Colonic mucosa (tissue), 4 donors: Measurements from ENCODE around the gene ADA. TPM values are rescaled to one million over a fixed set of nuclear protein-coding genes. Genes with fewer than 3 reads are reported as not detected.

Source experiments
- DNase-seq: peaks from one replicate; pipeline ENCODE4 v3.0.0-alpha.2; 2020
- H3K27ac ChIP-seq: fragments of 200-600 bp; one replicate; pipeline ENCODE4 v1.8.0; 2021
- H3K27me3 ChIP-seq: fragments of 200-600 bp; one replicate; pipeline ENCODE4 v1.8.0; 2021
- H3K36me3 ChIP-seq: fragments of 200-600 bp; one replicate; pipeline ENCODE4 v1.8.0; 2021
- H3K4me1 ChIP-seq: fragments of 200-600 bp; one replicate; pipeline ENCODE4 v1.8.0; 2021; ENCODE audit warnings: mild to moderate bottlenecking
- H3K4me3 ChIP-seq: fragments of 200-600 bp; one replicate; pipeline ENCODE4 v1.8.0; 2021
- H3K9ac ChIP-seq, 2 donors: one replicate each; pipeline ENCODE4 v1.7.0; 2013; ENCODE audit warnings: control low read depth in 2 of 2, low read depth in 2 of 2, low read length in 2 of 2
- H3K9me3 ChIP-seq: fragments of 200-600 bp; one replicate; pipeline ENCODE4 v1.8.0; 2021
- intact Hi-C: fragments of 100-400 bp; cut with DNase I; formaldehyde crosslinking; loops from one replicate; pipeline ENCODE4 v1.14.1; 2022
- total RNA-seq, 2 donors: library from RNA; stranded (reverse); fragmentation: NEBNext Ultra II Directional in 1 of 2; extraction: Animal tissue kit (Norgen Biotek cat#: 25700) in 1 of 2; gene quantifications; one replicate each; pipeline ENCODE4 v1.2.1, GENCODE V29; 2021
- TF ChIP-seq, protein P1 (sequence below): fragments of 200-600 bp; IDR thresholded peaks from one replicate; pipeline ENCODE4 v1.8.0; 2022; ENCODE audit warnings: antibody characterized with exemption, mild to moderate bottlenecking
- donor health status: healthy.
- donor health status: DM: no; HTN: no; CAD: no.
- donor health status: DM: no; HTN: no; CAD: no.

The ADA gene
- total RNA-seq, 2 donors from 2014 or later = 2.4 to 4.5 TPM

DNA sequence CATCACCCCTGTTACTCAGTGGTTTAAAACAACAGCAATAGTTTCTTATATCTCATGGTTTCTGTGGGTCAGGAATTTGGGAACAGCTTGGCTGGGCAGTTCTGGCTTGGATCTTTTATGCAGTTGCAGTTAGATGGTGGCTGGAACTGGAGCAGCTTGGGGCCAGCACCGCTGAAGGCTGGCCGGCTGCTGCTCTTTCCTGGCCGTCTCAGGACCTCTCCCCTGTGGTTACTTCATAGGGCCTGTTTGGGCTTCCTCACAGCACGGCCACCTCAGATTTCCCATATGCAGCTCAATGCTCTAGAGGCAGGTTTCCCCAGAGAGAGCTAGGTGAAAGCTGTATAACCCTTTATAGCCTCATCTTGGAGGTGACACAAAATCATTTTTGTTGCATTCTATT is 53.6 kb downstream of the ADA start:
- DNase-seq = no peak
- no peaks in the 10 kb centered on the region for H3K36me3 ChIP-seq
- no peaks in the 10 kb centered on the region for H3K9me3 ChIP-seq
- H3K4me1 ChIP-seq = peaks cover 5% of the 10 kb centered on the region
- TF ChIP-seq, protein P1, sequence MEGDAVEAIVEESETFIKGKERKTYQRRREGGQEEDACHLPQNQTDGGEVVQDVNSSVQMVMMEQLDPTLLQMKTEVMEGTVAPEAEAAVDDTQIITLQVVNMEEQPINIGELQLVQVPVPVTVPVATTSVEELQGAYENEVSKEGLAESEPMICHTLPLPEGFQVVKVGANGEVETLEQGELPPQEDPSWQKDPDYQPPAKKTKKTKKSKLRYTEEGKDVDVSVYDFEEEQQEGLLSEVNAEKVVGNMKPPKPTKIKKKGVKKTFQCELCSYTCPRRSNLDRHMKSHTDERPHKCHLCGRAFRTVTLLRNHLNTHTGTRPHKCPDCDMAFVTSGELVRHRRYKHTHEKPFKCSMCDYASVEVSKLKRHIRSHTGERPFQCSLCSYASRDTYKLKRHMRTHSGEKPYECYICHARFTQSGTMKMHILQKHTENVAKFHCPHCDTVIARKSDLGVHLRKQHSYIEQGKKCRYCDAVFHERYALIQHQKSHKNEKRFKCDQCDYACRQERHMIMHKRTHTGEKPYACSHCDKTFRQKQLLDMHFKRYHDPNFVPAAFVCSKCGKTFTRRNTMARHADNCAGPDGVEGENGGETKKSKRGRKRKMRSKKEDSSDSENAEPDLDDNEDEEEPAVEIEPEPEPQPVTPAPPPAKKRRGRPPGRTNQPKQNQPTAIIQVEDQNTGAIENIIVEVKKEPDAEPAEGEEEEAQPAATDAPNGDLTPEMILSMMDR = no peak
- H3K27me3 ChIP-seq = no peaks in the 10 kb centered on the region
- H3K9ac ChIP-seq = peak overlapping the region in 1 of 2 donors; percentile 19
- intact Hi-C loops = no loop called here
- H3K27ac ChIP-seq = peak overlapping the region; percentile 42
- H3K4me3 ChIP-seq = no peak overlapping the region

DNA sequence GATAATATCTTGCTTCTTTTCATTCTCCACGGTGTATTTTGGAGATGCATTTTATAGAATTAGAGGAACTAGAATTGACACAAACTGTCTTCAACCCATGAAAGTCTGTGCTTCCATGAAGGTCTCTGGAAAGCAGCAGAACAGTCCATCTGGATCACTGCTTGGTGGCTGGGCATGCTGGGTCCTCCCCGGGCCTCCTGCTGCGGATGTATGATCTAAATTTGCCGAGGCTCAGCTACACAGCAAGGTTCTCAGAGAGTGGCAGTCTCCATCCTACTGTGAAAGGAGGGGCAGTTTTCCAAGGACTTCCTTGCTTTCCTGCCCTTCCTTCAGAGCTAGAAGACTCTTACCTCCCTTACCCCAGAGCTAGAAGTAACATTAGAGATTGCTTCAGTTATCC is 54.0 kb downstream of the ADA start:
- no peaks in the 10 kb centered on the region for H3K27me3 ChIP-seq
- no peak overlapping the region for H3K4me3 ChIP-seq
- H3K4me1 ChIP-seq = peaks cover 5% of the 10 kb centered on the region
- no peaks in the 10 kb centered on the region for H3K9me3 ChIP-seq
- H3K27ac ChIP-seq = peak overlapping the region; percentile 42
- TF ChIP-seq, protein P1 = no peak
- no peak for DNase-seq
- H3K36me3 ChIP-seq = no peaks in the 10 kb centered on the region
- peak overlapping the region in 1 of 2 donors; percentile 19 for H3K9ac ChIP-seq
- intact Hi-C loops = no loop called here

DNA sequence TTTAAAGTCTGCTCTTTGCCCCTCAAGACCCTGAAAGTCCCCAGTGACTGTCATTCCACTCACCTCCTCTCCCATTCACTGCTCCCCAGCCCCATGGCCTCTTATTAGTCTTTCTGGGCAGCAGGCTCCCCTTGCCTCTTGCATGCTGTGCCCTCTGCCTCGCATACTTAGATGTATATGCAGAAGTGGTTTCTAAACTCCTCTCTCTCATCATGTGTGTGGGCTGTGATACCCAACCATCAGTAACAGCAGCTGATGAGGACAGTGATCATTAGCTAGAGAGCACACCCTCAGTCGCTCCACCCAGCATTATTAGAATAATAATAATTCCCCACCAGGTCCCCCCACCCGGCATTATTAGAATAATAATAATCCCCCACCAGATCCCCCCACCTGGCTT is 54.6 kb downstream of the ADA start:
- H3K4me3 ChIP-seq = no peak overlapping the region
- no peaks in the 10 kb centered on the region for H3K36me3 ChIP-seq
- intact Hi-C loops = no loop called here
- no peaks in the 10 kb centered on the region for H3K9me3 ChIP-seq
- no peaks in the 10 kb centered on the region for H3K27me3 ChIP-seq
- H3K4me1 ChIP-seq = peaks cover 5% of the 10 kb centered on the region
- H3K27ac ChIP-seq = no peak overlapping the region
- no peak overlapping the region for H3K9ac ChIP-seq
- no peak for DNase-seq
- TF ChIP-seq, protein P1 = no peak

DNA sequence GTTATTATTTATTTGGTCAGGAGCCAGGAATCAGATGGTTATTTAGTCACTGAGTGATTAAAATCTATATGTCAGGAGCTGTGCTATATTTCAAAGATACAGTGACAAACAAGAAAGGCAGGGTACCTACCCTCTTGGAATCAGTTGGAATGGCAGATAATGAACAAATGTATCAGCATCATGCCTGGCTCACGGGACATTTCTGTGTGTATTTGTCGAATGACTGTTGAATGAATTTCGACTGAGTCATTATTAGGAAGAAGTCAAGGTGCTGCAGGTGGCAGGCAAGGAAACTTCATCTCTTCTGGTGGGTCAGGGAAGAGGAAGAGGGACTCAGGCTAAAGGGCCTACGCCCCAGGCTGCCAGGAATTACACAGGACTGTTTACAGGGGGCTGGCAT is 55.5 kb downstream of the ADA start:
- no peak overlapping the region for H3K9ac ChIP-seq
- no peak for DNase-seq
- intact Hi-C loops = no loop called here
- no peaks in the 10 kb centered on the region for H3K27me3 ChIP-seq
- no peak overlapping the region for H3K4me3 ChIP-seq
- H3K4me1 ChIP-seq = peaks cover 5% of the 10 kb centered on the region
- TF ChIP-seq, protein P1 = no peak
- H3K9me3 ChIP-seq = no peaks in the 10 kb centered on the region
- no peaks in the 10 kb centered on the region for H3K36me3 ChIP-seq
- H3K27ac ChIP-seq = no peak overlapping the region

DNA sequence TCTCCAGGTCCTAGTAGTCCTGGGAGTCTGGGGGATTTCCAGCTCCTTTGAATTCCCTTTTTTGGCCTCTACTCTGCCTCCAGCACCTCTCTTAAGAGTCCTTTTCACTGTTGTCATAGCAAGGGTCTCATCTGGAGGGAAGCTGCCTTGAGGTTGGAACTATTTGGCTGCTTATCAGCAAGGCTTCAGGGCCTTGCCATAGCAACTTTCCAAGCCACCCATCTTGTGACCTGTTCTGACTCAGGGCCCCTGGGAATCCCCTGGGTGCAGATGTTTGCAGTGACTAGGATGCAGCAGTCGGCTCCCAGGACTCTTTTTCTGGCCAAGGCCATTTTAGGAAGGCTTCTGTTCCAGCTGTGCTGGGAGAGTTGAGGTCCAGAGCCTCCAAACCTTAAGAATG is 56.8 kb downstream of the ADA start:
- Histone ChIP-seq H3K27me3 (no peaks in the 10 kb centered on the region), H3K4me1 (peaks cover 5% of the 10 kb centered on the region), H3K9me3 (no peaks in the 10 kb centered on the region), H3K4me3 (no peak overlapping the region), H3K9ac (no peak overlapping the region), H3K27ac (peak overlapping the region; percentile 15), H3K36me3 (no peaks in the 10 kb centered on the region)
- TF ChIP-seq, protein P1 = no peak
- no peak for DNase-seq
- intact Hi-C loops = no loop called here

DNA sequence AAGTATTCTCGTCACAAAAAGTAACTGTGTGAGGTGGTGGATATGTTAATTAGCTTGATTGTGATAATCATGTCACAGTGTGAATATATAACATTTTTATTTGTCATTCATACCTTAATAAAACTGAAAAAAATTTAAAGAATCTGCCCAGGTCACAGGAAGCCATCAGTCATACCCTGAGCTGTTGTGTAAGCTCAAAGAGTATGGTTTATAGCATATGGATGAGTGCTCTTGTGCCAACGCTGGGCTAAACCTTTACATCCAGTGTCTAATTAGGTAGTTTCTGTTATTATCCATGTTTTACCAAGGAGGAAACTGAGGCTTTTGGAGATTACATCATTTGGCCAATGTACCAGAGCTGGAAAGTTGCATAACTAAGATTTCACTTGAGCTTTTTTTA is 57.7 kb downstream of the ADA start:
- Histone ChIP-seq H3K27ac (peak overlapping the region; percentile 15), H3K9me3 (no peaks in the 10 kb centered on the region), H3K27me3 (no peaks in the 10 kb centered on the region), H3K9ac (no peak overlapping the region), H3K36me3 (no peaks in the 10 kb centered on the region), H3K4me1 (no peaks in the 10 kb centered on the region), H3K4me3 (no peak overlapping the region)
- intact Hi-C loops = no loop called here
- no peak for DNase-seq
- TF ChIP-seq, protein P1 = no peak
